Mesothelial cell of epicardium (in vitro differentiated cells): ENCODE data around the gene ALG12. TPM values are rescaled to one million over a fixed set of nuclear protein-coding genes. Genes with fewer than 3 reads are reported as not detected.

Experiments used
- DNase-seq, 2 experiments: peaks; one replicate each; pipeline ENCODE4 v3.0.0; 2021; ENCODE audit warnings: low spot score in 2 of 2; ENCODE audit not compliant: unreplicated experiment in 2 of 2
- H3K27ac Mint-ChIP-seq: 2 replicates; pipeline ENCODE4 v1.8.0; 2021; ENCODE audit warnings: mixed read lengths
- H3K27me3 Mint-ChIP-seq: 2 replicates; pipeline ENCODE4 v1.8.0; 2021; ENCODE audit warnings: low read depth, mixed read lengths
- H3K36me3 Mint-ChIP-seq: 2 replicates; pipeline ENCODE4 v1.8.0; 2021; ENCODE audit warnings: mixed read lengths
- H3K4me1 Mint-ChIP-seq: 2 replicates; pipeline ENCODE4 v1.8.0; 2021; ENCODE audit warnings: mixed read lengths
- H3K4me3 Mint-ChIP-seq: 2 replicates; pipeline ENCODE4 v1.8.0; 2021; ENCODE audit warnings: mild to moderate bottlenecking, moderate library complexity, mixed read lengths
- H3K9me3 Mint-ChIP-seq: 2 replicates; pipeline ENCODE4 v1.8.0; 2021; ENCODE audit warnings: mixed read lengths
- CTCF ChIP-seq: fragments of 200-600 bp; sonication (generic); IDR thresholded peaks from one replicate; pipeline ENCODE4 v1.5.0; 2021; ENCODE audit warnings: antibody characterized with exemption; ENCODE audit not compliant: unreplicated experiment
- total RNA-seq: library from RNA; stranded (reverse); gene quantifications from 3 replicates; pipeline ENCODE4 v1.2.1, GENCODE V29; 2021

Gene ALG12
- total RNA-seq, 1 donor from 2014 or later = 26.4 TPM

DNA sequence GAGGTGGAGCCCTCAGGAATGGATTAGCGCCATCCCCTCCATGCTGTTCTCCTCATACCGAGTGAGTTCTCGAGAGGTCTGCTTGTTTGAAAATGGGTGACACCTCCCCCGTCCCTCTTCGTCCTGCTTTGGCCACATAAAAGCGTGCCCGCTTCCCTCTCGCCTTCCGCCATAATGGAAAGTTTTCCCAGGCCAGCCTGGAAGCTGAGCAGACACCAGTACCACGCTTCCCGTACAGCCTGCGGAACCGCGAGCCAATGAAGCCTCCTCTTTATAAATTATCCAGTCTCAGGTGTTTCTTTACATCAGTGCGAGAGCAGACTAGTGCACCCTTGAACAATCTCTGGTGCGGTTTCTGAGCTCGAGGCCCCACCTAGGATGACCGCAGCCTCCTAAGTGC, 12.8 kb downstream of the ALG12 start:
- TF ChIP-seq CTCF = no peak
- Mint-ChIP-seq H3K9me3 (peaks cover 3% of the 10 kb centered on the region), H3K4me1 (no peaks in the 10 kb centered on the region), H3K4me3 (no peak overlapping the region), H3K36me3 (peaks cover 38% of the 10 kb centered on the region), H3K27ac (no peak overlapping the region), H3K27me3 (no peaks in the 10 kb centered on the region)
- DNase-seq = no peak

DNA sequence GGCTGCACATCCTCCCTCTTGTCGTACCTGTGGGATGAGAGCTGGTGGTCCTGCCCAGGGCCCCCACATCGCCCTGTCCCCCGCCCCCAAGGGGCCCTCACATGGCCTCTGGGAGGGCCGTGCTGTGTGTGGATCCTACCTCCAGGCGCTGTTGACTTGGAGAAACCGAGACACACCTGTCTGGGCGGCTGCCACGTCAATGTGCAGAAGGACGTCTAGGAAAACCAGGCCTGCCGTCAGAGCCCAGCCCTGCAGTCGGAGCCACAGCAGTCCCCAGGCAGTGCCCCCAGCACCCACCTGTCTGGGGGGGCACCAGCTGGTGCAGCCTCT, 14.2 kb downstream of the ALG12 start:
- no peak for TF ChIP-seq CTCF
- DNase-seq = no peak
- no peaks in the 10 kb centered on the region for H3K27me3 Mint-ChIP-seq
- H3K9me3 Mint-ChIP-seq = peaks cover 3% of the 10 kb centered on the region
- H3K27ac Mint-ChIP-seq = no peak overlapping the region
- H3K4me3 Mint-ChIP-seq = no peak overlapping the region
- no peaks in the 10 kb centered on the region for H3K4me1 Mint-ChIP-seq
- H3K36me3 Mint-ChIP-seq = peaks cover 46% of the 10 kb centered on the region

GRCh38 chr22:49903322-49904039, 14.8 kb downstream of the ALG12 start:
- Mint-ChIP-seq H3K27ac (no peak overlapping the region), H3K27me3 (no peaks in the 10 kb centered on the region), H3K4me3 (no peak overlapping the region), H3K9me3 (peaks cover 7% of the 10 kb centered on the region), H3K36me3 (peaks cover 50% of the 10 kb centered on the region), H3K4me1 (no peaks in the 10 kb centered on the region)
- no peak for TF ChIP-seq CTCF
- no peak for DNase-seq

DNA sequence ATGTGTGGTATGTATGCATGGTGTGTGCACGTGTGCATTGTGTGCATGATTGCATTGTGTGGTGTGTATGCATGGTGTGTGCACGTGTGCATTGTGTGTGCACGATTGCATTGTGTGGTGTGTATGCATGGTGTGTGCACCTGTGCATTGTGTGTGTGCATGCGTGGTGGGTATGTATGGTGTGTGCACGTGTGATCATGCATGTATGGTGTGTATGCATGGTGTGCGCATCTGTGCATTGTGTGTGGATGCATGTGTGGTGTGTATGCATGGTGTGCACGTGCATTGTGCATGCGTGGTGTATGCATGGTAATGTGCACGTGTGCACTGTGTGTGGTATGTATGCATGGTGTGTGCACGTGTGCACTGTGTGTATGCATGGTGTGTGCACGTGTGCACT, 16.8 kb downstream of the ALG12 start:
- Mint-ChIP-seq H3K27ac (no peak overlapping the region), H3K4me3 (no peak overlapping the region), H3K9me3 (peaks cover 10% of the 10 kb centered on the region), H3K27me3 (no peaks in the 10 kb centered on the region), H3K36me3 (peaks cover 47% of the 10 kb centered on the region), H3K4me1 (no peaks in the 10 kb centered on the region)
- no peak for DNase-seq
- TF ChIP-seq CTCF = no peak

DNA sequence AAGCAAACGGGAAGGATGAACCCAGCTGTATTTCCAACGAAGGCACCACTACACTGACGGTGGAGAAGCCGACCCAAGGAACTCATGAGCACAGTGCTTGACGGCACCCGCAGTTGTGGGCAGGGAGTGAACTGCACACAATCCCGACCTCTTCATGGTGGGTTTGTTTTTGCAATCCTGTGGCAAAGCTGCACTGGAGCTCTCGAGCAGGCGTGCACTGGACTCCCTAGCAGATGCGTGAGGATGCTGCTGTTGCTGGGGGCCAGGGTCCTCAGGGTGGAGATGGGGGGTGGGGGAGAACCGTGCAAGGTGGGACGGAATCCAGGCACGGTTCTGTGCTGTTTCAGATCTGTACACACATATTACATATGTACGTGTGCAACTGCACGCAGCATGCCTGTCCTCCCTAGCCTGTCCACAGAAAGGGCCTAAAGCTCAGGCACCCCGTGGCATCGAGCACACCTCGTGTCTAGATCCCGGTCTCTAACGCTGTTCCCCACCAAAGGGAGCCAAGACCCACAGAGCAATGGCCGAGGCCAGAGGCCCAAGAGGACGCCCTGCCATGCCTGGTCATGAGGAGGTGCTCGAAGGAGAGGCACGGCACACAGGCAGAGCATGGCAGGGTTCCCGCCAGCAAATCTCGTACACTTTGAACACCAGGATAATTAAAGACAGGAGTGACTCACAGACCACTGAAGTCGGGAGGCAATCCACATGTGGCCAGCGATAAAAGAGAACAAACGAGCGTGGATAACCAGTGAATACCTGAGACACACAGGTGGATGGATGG, 17.6 kb downstream of the ALG12 start:
- no peak for DNase-seq
- no peak overlapping the region for H3K4me3 Mint-ChIP-seq
- no peaks in the 10 kb centered on the region for H3K27me3 Mint-ChIP-seq
- no peak overlapping the region for H3K27ac Mint-ChIP-seq
- no peak for TF ChIP-seq CTCF
- H3K4me1 Mint-ChIP-seq = no peaks in the 10 kb centered on the region
- peaks cover 51% of the 10 kb centered on the region for H3K36me3 Mint-ChIP-seq
- H3K9me3 Mint-ChIP-seq = peaks cover 10% of the 10 kb centered on the region
